ENCODE results near the gene HM13.

DNA sequence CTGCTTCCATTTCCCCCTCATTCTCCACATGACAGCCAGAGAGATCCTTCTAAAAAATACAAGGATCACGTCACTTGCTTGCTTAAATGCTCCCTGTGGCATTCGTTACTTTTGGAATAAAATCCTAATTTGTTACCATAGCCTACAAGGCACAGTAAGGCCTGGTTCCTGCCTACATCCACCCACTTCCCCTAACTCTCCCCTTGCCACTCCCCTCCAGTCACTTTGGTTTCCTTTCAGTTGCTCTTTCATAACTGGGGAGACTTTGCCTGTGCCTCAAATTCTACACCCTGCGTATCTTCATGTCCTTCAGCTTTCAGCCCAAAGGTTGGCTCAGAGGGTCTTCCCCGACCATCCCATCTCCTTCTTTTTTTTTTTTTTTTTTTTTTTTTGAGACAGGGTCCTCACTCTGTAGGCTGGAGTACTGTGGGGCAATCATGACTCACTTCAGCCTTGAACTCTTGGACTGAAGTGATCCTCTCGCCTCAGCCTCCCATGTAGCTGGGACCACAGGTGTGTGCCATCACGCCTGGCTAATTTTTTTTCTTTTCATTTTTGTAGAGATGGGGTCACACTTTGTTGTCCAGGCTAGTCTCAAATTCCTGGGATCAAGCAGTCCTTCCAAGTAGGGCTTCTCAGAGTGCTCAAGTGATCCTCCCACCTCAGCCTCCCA lies 103.3 kb downstream of the HM13 start:
- TF ChIP-seq, protein P1, sequence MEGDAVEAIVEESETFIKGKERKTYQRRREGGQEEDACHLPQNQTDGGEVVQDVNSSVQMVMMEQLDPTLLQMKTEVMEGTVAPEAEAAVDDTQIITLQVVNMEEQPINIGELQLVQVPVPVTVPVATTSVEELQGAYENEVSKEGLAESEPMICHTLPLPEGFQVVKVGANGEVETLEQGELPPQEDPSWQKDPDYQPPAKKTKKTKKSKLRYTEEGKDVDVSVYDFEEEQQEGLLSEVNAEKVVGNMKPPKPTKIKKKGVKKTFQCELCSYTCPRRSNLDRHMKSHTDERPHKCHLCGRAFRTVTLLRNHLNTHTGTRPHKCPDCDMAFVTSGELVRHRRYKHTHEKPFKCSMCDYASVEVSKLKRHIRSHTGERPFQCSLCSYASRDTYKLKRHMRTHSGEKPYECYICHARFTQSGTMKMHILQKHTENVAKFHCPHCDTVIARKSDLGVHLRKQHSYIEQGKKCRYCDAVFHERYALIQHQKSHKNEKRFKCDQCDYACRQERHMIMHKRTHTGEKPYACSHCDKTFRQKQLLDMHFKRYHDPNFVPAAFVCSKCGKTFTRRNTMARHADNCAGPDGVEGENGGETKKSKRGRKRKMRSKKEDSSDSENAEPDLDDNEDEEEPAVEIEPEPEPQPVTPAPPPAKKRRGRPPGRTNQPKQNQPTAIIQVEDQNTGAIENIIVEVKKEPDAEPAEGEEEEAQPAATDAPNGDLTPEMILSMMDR (IDR thresholded peaks at IDR 0.05), result no peak
- no peak for TF ChIP-seq POLR2A (IDR thresholded peaks at IDR 0.05)
